ENCODE measurements around the gene LUC7L3.
"Not testable (repeated sequence)": the region's sequence is repeated elsewhere in the genome, so short reads cannot be mapped to it uniquely, and the experiment has no call there.

Gene LUC7L3
- total RNA-seq, result 141 to 266 reads per million in 2 experiments

- peak; percentile 86 for DNase-seq (ENCODE audit: low read depth)
Measured at GRCh38 chr17:50719144-50719923, at the start of gene LUC7L3. LUC7L3 (plus strand) TSS chr17:50719603; CDS start chr17:50719733, 130 bp downstream.

GRCh38 chr17:50672071-50672470, 47.3 kb upstream of the LUC7L3 start:
- DNase-seq (ENCODE audit: low read depth), result no peak

GRCh38 chr17:50672831-50673551, 46.4 kb upstream of the LUC7L3 start:
- no peak for DNase-seq (ENCODE audit: low read depth)

GRCh38 chr17:50675190-50675589, 44.2 kb upstream of the LUC7L3 start:
- DNase-seq (ENCODE audit: low read depth), result no peak

- DNase-seq (ENCODE audit: low read depth), result no peak
Measured at GRCh38 chr17:50675627-50676026, 43.8 kb upstream of the LUC7L3 start.

- DNase-seq (ENCODE audit: low read depth), result no peak
Measured at GRCh38 chr17:50676065-50676975, 43.1 kb upstream of the LUC7L3 start.

- DNase-seq (ENCODE audit: low read depth), result no peak
Measured at GRCh38 chr17:50677851-50678375, 41.5 kb upstream of the LUC7L3 start.

- DNase-seq (ENCODE audit: low read depth), result no peak
Measured at GRCh38 chr17:50679008-50679544, 40.3 kb upstream of the LUC7L3 start.

GRCh38 chr17:50680126-50680525, 39.3 kb upstream of the LUC7L3 start:
- DNase-seq (ENCODE audit: low read depth), result no peak

- not testable (repeated sequence) for DNase-seq (ENCODE audit: low read depth)
Measured at GRCh38 chr17:50680543-50681262, 38.7 kb upstream of the LUC7L3 start.

- DNase-seq (ENCODE audit: low read depth), result no peak
Measured at GRCh38 chr17:50681263-50682200, 37.9 kb upstream of the LUC7L3 start.

GRCh38 chr17:50682441-50682840, 37.0 kb upstream of the LUC7L3 start:
- no peak for DNase-seq (ENCODE audit: low read depth)

GRCh38 chr17:50682938-50683337, 36.5 kb upstream of the LUC7L3 start:
- DNase-seq (ENCODE audit: low read depth), result no peak

GRCh38 chr17:50683434-50684287, 35.7 kb upstream of the LUC7L3 start:
- DNase-seq (ENCODE audit: low read depth), result no peak

GRCh38 chr17:50684288-50684611, 35.2 kb upstream of the LUC7L3 start:
- no peak for DNase-seq (ENCODE audit: low read depth)

- DNase-seq (ENCODE audit: low read depth), result no peak
Measured at GRCh38 chr17:50684612-50685333, 34.6 kb upstream of the LUC7L3 start.

GRCh38 chr17:50685334-50685665, 34.1 kb upstream of the LUC7L3 start:
- no peak for DNase-seq (ENCODE audit: low read depth)

GRCh38 chr17:50685691-50686493, 33.5 kb upstream of the LUC7L3 start:
- DNase-seq (ENCODE audit: low read depth), result no peak
